ENCODE data around the gene GALK1. TPM values are rescaled to one million over a fixed set of nuclear protein-coding genes. Genes with fewer than 3 reads are reported as not detected.

GALK1 gene
- total RNA-seq, 1 donor from 2014 or later, result 30.3 TPM

DNA sequence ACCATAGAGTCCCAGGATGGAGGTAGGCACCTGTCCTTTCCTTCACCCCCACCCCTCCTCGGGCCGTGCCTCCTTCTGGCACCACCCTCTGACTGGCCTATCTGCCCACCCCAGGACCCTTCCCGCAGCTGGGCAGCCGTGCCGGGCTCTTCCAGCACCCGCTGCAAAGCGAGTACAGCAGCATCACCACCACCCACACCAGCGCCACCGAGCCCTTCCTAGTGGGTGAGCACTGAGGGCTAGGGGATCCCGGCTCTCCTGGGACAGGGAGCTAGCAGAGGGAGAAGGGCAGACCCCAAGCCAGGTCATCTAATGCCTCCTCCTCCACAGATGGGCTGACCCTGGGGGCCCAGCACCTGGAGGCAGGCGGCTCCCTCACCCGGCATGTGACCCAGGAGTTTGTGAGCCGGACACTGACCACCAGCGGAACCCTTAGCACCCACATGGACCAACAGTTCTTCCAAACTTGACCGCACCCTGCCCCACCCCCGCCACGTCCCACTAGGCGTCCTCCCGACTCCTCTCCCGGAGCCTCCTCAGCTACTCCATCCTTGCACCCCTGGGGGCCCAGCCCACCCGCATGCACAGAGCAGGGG is 7.8 kb downstream of the GALK1 start:
- DNase-seq (ENCODE audit: extremely low spot score, unreplicated experiment), result no peak
- Mint-ChIP-seq H3K27me3 (ENCODE audit: unreplicated experiment) (no peaks in the 10 kb centered on the region), H3K4me1 (ENCODE audit: unreplicated experiment) (peaks cover 10% of the 10 kb centered on the region), H3K36me3 (ENCODE audit: unreplicated experiment) (peaks cover 17% of the 10 kb centered on the region), H3K4me3 (ENCODE audit: unreplicated experiment) (no peak overlapping the region), H3K9me3 (ENCODE audit: unreplicated experiment) (no peaks in the 10 kb centered on the region), H3K27ac (ENCODE audit: unreplicated experiment) (no peak overlapping the region)
- TF ChIP-seq CTCF (IDR thresholded peaks at IDR 0.05), result no peak

DNA sequence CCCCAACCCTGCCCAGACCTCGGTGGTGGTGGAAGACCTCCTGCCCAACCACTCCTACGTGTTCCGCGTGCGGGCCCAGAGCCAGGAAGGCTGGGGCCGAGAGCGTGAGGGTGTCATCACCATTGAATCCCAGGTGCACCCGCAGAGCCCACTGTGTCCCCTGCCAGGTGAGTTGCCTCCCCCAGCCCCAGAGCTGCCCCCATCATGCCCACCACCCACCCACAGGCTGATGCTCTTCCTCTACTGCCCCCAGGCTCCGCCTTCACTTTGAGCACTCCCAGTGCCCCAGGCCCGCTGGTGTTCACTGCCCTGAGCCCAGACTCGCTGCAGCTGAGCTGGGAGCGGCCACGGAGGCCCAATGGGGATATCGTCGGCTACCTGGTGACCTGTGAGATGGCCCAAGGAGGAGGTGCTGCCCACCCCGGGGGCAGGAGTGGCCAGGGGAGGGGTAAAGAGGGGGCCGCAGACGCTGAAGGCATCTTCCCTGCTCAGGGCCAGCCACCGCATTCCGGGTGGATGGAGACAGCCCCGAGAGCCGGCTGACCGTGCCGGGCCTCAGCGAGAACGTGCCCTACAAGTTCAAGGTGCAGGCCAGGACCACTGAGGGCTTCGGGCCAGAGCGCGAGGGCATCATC is 8.4 kb downstream of the GALK1 start:
- no peak overlapping the region for H3K27ac Mint-ChIP-seq (ENCODE audit: unreplicated experiment)
- no peak overlapping the region for H3K4me3 Mint-ChIP-seq (ENCODE audit: unreplicated experiment)
- H3K9me3 Mint-ChIP-seq (ENCODE audit: unreplicated experiment), result no peaks in the 10 kb centered on the region

GRCh38 chr17:75755990-75756389 is 9.0 kb downstream of the GALK1 start:
- DNase-seq (ENCODE audit: extremely low spot score, unreplicated experiment), result no peak
- Mint-ChIP-seq H3K9me3 (ENCODE audit: unreplicated experiment) (no peaks in the 10 kb centered on the region), H3K27ac (ENCODE audit: unreplicated experiment) (no peak overlapping the region), H3K4me1 (ENCODE audit: unreplicated experiment) (peaks cover 13% of the 10 kb centered on the region), H3K4me3 (ENCODE audit: unreplicated experiment) (no peak overlapping the region), H3K27me3 (ENCODE audit: unreplicated experiment) (no peaks in the 10 kb centered on the region), H3K36me3 (ENCODE audit: unreplicated experiment) (peaks cover 22% of the 10 kb centered on the region)
- no peak for TF ChIP-seq CTCF (IDR thresholded peaks at IDR 0.05)

More for the DNA sequence above, 8.4 kb downstream of the GALK1 start:
- DNase-seq (ENCODE audit: extremely low spot score, unreplicated experiment), result no peak
- Mint-ChIP-seq H3K4me1 (ENCODE audit: unreplicated experiment) (peaks cover 10% of the 10 kb centered on the region), H3K27me3 (ENCODE audit: unreplicated experiment) (no peaks in the 10 kb centered on the region), H3K36me3 (ENCODE audit: unreplicated experiment) (peaks cover 17% of the 10 kb centered on the region)
- no peak for TF ChIP-seq CTCF (IDR thresholded peaks at IDR 0.05)

DNA sequence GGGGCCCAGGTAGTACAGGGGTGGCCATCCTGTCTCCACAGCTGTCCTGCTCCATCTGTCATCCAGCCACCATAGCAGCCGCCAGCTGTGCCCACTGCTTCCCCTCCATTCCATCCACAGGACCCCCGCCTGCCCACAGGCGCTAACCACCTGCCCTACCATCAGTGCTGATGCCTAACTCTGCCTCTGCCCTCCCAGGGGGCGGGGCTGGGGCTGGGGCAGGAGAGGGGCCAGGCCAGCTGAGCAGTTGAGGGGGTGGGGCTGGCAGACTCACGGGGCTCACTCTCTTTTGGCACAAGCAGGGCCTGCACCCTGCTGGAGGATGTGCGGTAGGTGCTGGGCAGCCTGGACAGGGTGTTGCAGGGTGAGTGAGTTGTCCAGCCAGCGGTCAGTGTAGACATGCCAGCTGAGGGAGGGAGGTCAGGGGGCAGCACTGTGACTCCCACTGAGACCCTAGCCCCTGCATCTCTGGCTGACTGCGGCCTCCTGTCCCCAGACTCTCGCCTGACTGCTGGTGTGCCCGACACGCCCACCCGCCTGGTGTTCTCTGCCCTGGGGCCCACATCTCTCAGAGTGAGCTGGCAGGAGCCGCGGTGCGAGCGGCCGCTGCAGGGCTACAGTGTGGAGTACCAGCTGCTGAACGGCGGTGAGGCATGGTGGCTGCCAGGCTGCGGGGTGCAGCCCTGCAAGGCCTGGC is 9.6 kb downstream of the GALK1 start:
- H3K4me3 Mint-ChIP-seq (ENCODE audit: unreplicated experiment), result no peak overlapping the region
- peak overlapping the region; percentile 10 for H3K27ac Mint-ChIP-seq (ENCODE audit: unreplicated experiment)
- peaks cover 24% of the 10 kb centered on the region for H3K36me3 Mint-ChIP-seq (ENCODE audit: unreplicated experiment)
- peaks cover 13% of the 10 kb centered on the region for H3K4me1 Mint-ChIP-seq (ENCODE audit: unreplicated experiment)
- no peaks in the 10 kb centered on the region for H3K27me3 Mint-ChIP-seq (ENCODE audit: unreplicated experiment)
- DNase-seq (ENCODE audit: extremely low spot score, unreplicated experiment), result peak; percentile 84
- H3K9me3 Mint-ChIP-seq (ENCODE audit: unreplicated experiment), result no peaks in the 10 kb centered on the region
- TF ChIP-seq CTCF (IDR thresholded peaks at IDR 0.05), result no peak

Measured in osteocyte (in vitro differentiated cells).